Neural cell (in vitro differentiated cells): ENCODE measurements around the gene ADCY5.

ENCODE experiments used
- CTCF ChIP-seq: fragments of 450-650 bp; IDR thresholded peaks from 2 replicates; pipeline ENCODE4 v1.5.1; 2014; ENCODE audit warnings: antibody characterized with exemption, mild to moderate bottlenecking, moderate library complexity; ENCODE audit not compliant: poor library complexity, severe bottlenecking
- TAF1 ChIP-seq: IDR thresholded peaks from 2 replicates; pipeline ENCODE4 v1.6.1; 2012; ENCODE audit warnings: low read depth
- TF ChIP-seq, protein P1 (sequence below): IDR thresholded peaks from 2 replicates; pipeline ENCODE4 v1.6.1; 2012; ENCODE audit warnings: borderline replicate concordance

DNA sequence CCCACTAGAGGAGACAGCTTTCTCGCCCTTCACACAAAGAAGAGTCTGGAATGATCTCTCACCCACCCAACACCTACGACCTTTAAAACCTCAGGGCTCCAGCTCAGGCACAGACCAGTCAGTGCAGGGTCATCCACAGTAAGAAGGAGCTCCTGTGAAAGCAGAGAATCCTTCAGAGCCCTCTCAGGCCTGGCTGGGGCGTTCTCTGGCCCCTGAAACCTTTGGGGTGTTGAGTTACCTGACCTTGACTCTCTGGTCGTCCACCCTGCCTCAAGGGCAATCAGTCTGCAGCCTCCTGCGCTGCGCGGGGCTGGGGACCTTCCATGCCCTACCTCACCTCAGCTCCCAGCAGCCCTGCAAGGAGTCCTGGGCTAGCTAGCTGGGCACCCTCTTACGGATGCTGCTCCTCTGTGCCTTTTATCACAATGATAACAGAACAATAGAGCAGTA is 106.2 kb downstream of the ADCY5 start:
- no peak for TF ChIP-seq CTCF
- TF ChIP-seq, protein P1, sequence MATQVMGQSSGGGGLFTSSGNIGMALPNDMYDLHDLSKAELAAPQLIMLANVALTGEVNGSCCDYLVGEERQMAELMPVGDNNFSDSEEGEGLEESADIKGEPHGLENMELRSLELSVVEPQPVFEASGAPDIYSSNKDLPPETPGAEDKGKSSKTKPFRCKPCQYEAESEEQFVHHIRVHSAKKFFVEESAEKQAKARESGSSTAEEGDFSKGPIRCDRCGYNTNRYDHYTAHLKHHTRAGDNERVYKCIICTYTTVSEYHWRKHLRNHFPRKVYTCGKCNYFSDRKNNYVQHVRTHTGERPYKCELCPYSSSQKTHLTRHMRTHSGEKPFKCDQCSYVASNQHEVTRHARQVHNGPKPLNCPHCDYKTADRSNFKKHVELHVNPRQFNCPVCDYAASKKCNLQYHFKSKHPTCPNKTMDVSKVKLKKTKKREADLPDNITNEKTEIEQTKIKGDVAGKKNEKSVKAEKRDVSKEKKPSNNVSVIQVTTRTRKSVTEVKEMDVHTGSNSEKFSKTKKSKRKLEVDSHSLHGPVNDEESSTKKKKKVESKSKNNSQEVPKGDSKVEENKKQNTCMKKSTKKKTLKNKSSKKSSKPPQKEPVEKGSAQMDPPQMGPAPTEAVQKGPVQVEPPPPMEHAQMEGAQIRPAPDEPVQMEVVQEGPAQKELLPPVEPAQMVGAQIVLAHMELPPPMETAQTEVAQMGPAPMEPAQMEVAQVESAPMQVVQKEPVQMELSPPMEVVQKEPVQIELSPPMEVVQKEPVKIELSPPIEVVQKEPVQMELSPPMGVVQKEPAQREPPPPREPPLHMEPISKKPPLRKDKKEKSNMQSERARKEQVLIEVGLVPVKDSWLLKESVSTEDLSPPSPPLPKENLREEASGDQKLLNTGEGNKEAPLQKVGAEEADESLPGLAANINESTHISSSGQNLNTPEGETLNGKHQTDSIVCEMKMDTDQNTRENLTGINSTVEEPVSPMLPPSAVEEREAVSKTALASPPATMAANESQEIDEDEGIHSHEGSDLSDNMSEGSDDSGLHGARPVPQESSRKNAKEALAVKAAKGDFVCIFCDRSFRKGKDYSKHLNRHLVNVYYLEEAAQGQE: no peak
- TF ChIP-seq TAF1: no peak
